ENCODE results near the gene TMEM254.

The TMEM254 gene

DNA sequence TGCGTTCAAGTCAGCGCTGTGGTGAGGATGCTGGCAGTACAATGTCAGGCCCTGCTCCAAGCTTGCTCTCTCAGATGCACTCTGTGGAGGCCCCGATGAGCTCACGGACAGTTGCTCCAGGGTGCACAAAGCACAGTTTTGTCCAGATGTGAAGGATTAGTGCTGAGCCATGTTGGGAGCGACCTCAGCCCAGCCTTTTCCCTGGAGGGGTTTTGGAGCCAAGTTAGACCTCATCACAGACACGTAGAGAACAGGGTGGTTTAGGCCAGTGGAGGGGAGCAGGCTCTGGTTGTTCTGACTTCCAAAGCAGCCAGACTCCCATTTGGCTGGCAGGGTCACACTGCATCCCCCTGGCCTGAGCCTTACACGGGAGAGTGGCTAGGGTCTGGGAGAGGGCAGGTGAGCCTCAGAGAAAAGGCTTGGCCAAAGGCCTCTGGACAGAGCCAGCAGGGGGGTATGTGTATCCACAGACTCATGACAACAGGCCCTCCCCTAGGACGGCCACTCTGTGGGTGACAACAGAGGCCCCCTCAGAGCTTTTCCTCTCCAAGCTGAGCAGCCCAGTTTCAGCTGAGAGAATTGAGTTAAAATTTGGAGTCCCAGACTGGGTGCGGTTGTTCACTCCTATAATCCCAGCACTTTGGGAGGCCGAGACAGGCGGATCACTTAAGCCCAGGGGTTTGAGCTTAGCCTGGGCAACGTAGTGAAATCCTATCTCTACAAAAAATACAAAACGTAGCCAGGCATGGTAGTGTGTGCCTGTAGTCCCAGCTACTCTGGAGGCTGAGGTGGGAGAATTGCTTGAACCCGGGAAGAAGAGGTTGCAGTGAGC is 58.8 kb downstream of the TMEM254 start:
- ATAC-seq (peak; percentile 32), DNase-seq (ENCODE audit: low spot score in 2 of 2) (no peak)
- peaks cover 7% of the 10 kb centered on the region for H3K4me1 Mint-ChIP-seq
- H3K4me3 Mint-ChIP-seq, result no peak overlapping the region
- no peaks in the 10 kb centered on the region for H3K9me3 Mint-ChIP-seq
- H3K36me3 Mint-ChIP-seq, result peaks cover 9% of the 10 kb centered on the region
- H3K27ac Mint-ChIP-seq, result no peak overlapping the region

DNA sequence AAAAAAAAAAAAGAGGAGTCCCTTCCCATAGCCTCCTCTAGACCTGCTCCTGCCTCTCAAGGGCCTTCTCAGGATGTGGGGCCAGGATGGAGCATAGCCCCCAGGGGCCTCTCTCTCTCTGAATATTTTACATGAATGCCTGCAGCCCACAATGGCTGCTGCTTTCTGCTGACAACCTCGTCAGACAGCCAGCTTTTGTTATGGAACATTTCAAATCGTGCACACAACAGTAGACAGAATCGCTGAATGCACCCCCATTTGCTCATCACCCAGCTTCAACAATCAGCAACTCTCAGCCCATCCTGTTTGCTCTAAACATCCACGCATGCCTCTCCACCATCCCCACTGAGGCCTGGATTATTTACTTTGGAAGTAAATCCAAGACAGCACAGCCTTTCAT is 59.5 kb downstream of the TMEM254 start:
- Mint-ChIP-seq H3K36me3 (peaks cover 9% of the 10 kb centered on the region), H3K4me3 (no peak overlapping the region), H3K27ac (no peak overlapping the region), H3K9me3 (no peaks in the 10 kb centered on the region), H3K4me1 (peaks cover 3% of the 10 kb centered on the region)
- ATAC-seq, result no peak
- DNase-seq (ENCODE audit: low spot score in 2 of 2), result no peak

DNA sequence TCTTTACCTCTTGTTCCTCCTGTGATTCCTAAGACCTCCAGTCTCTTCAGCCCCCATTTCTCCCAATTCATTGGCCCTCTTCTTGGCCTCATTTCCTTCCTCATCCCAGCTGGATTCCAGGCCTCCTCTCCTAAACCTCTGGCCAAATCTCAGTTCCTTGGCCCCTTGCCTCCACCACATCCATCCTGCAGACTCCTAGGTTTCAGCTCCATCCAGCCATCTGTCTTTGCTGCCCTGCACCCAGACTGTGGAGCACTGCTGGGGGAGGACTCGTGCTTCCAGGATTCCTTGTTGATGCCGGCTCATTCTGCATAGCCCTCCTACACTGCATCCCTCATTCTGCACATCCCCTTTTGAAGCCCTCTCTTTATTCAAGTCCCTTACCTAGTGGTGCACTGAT is 60.8 kb downstream of the TMEM254 start:
- no peak overlapping the region for H3K4me3 Mint-ChIP-seq
- H3K36me3 Mint-ChIP-seq, result peaks cover 18% of the 10 kb centered on the region
- no peak for ATAC-seq
- H3K27ac Mint-ChIP-seq, result no peak overlapping the region
- no peak for DNase-seq (ENCODE audit: low spot score in 2 of 2)
- H3K9me3 Mint-ChIP-seq, result no peaks in the 10 kb centered on the region
- H3K4me1 Mint-ChIP-seq, result peaks cover 7% of the 10 kb centered on the region

DNA sequence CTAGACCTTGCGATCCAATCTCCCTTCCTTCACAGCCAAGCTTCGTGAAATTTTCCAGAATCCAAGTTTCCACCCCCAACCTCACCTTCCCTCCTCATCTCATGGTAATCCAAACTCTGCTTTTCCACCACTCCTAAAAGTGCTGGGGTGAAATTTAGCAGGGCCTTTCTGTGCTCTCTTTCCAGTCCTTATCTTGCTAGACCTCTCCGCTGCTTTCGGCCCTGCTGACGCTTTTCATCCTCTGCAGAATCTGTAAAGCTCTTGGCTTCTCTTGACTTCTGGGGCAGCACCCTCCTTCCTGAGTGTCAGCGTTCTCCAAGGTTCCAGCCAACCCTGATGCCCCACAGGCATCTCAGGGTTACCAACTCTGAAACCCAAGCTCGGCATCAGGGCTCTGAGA is 61.8 kb downstream of the TMEM254 start:
- no peak for DNase-seq (ENCODE audit: low spot score in 2 of 2)
- peaks cover 16% of the 10 kb centered on the region for H3K4me1 Mint-ChIP-seq
- ATAC-seq, result no peak
- H3K27ac Mint-ChIP-seq, result no peak overlapping the region
- H3K4me3 Mint-ChIP-seq, result no peak overlapping the region
- H3K9me3 Mint-ChIP-seq, result no peaks in the 10 kb centered on the region
- peaks cover 27% of the 10 kb centered on the region for H3K36me3 Mint-ChIP-seq

DNA sequence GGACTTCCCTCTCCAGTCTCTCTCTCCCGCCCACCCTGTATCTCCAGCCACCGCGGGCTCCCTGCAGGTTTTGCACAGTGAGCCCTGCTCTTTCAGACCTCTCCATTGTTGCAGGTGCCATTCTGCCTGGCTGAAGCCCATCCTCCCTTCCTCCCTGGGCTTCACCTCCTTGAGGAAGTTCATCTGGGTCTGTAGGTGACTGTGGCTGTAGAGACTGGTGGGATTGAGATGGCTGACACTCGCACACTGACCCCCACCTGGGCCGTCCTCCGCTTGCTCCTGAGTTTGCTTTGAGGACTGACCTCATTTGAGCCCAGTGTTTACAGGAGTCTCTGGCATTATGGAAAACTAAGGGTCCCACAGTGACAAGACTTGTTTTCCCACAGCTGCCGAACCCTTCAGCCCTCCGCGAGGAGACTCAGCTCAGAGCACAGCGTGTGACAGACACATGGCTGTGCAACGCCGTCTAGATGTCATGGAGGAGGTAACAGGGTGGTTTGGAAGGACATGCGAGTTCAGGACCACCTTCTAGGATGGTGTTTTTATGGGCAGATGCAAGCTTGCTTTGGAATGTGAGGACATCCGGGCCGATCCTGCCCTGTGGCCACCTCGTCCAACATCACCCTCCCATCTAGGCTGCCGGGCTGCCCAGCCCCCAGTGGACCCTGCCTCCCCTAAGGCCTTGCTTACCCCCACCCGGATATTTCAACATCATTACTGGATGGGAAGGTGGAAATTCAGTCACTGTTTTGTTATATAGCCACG is 63.4 kb downstream of the TMEM254 start:
- peaks cover 39% of the 10 kb centered on the region for H3K36me3 Mint-ChIP-seq

More for the DNA sequence above, 63.4 kb downstream of the TMEM254 start:
- H3K4me1 Mint-ChIP-seq, result peaks cover 22% of the 10 kb centered on the region
- no peaks in the 10 kb centered on the region for H3K9me3 Mint-ChIP-seq
- ATAC-seq (no peak), DNase-seq (ENCODE audit: low spot score in 2 of 2) (no peak)
- no peak overlapping the region for H3K4me3 Mint-ChIP-seq
- peak overlapping the region; percentile 65 for H3K27ac Mint-ChIP-seq

Measured in stimulated activated effector memory CD8-positive, alpha-beta T cell treated with anti-CD3 and anti-CD28 coated beads, Interleukin-12 subunit alpha, Interleukin-12 subunit beta, amount 100 ng/mL, for 72 hours (primary cell).